DOHH2 (cell line): Measurements from ENCODE around the gene RRP12.

Experiments used
- H3F3A ChIP-seq: fragments of 200-600 bp; sonication (generic), shearing (Covaris generic); 2 replicates; pipeline ENCODE4 v1.6.0; 2016; ENCODE audit warnings: antibody characterized with exemption, mild to moderate bottlenecking; ENCODE audit not compliant: control insufficient read depth, insufficient read depth
- H3K27ac ChIP-seq: fragments of 200-600 bp; sonication (generic); 2 replicates; pipeline ENCODE4 v1.5.1; 2014; ENCODE audit warnings: low read depth, mild to moderate bottlenecking, low read length, moderate library complexity
- H3K27me3 ChIP-seq: fragments of 200-600 bp; sonication (generic); 2 replicates; pipeline ENCODE4 v1.6.1; 2014; ENCODE audit warnings: mild to moderate bottlenecking, low read length, mixed read lengths; ENCODE audit not compliant: control insufficient read depth
- H3K36me3 ChIP-seq: fragments of 200-600 bp; sonication (generic); 2 replicates; pipeline ENCODE4 v1.6.1; 2014; ENCODE audit warnings: mild to moderate bottlenecking, low read length, moderate library complexity, mixed read lengths; ENCODE audit not compliant: control insufficient read depth
- H3K4me1 ChIP-seq: fragments of 200-600 bp; sonication (generic); 2 replicates; pipeline ENCODE4 v1.6.1; 2014; ENCODE audit warnings: mild to moderate bottlenecking, low read length, mixed read lengths; ENCODE audit not compliant: control insufficient read depth
- H3K4me2 ChIP-seq: fragments of 200-600 bp; sonication (generic); 2 replicates; pipeline ENCODE4 v1.6.0; 2014; ENCODE audit warnings: mild to moderate bottlenecking, low read length, moderate library complexity
- H3K4me3 ChIP-seq: fragments of 200-600 bp; sonication (generic); 2 replicates; pipeline ENCODE4 v1.5.1; 2014; ENCODE audit warnings: mild to moderate bottlenecking, low read length, mixed read lengths
- H3K79me2 ChIP-seq: fragments of 200-600 bp; sonication (generic); 2 replicates; pipeline ENCODE4 v1.6.1; 2014; ENCODE audit warnings: mild to moderate bottlenecking, low read length, mixed read lengths; ENCODE audit not compliant: control insufficient read depth
- H3K9me2 ChIP-seq: fragments of 200-600 bp; sonication (generic); replicated peaks from 2 replicates; pipeline ENCODE4 v1.6.1; 2014; ENCODE audit warnings: mild to moderate bottlenecking, low read length, mixed read lengths; ENCODE audit not compliant: control insufficient read depth
- H3K9me3 ChIP-seq: fragments of 200-600 bp; sonication (generic); 2 replicates; pipeline ENCODE4 v1.6.1; 2014; ENCODE audit warnings: antibody characterized with exemption, low read length, mixed read lengths; ENCODE audit not compliant: control insufficient read depth, insufficient read depth
- H4K20me1 ChIP-seq: fragments of 200-600 bp; sonication (generic); 2 replicates; pipeline ENCODE4 v1.6.0; 2014; ENCODE audit warnings: low read depth, mild to moderate bottlenecking, antibody characterized with exemption, low read length, moderate library complexity; ENCODE audit not compliant: control insufficient read depth, insufficient read depth
- CTCF ChIP-seq: fragments of 200-600 bp; sonication (generic); IDR thresholded peaks from one replicate; pipeline ENCODE4 v1.5.1; 2014; ENCODE audit warnings: antibody characterized with exemption, mild to moderate bottlenecking, low read depth, low read length; ENCODE audit not compliant: poor library complexity, severe bottlenecking
- EZH2phosphoT487 ChIP-seq: fragments of 200-600 bp; sonication (generic); IDR thresholded peaks from 2 replicates; pipeline ENCODE4 v1.6.1; 2017; ENCODE audit warnings: borderline replicate concordance, mild to moderate bottlenecking, antibody characterized with exemption, low read length, moderate library complexity, mixed read lengths

Gene RRP12

GRCh38 chr10:97373456-97373855, 27.7 kb downstream of the RRP12 start:
- no peak overlapping the region for H3K27ac ChIP-seq
- peaks cover 66% of the 10 kb centered on the region for H3K36me3 ChIP-seq

GRCh38 chr10:97372233-97372875, 28.8 kb downstream of the RRP12 start:
- Histone ChIP-seq H3K9me3 (no peaks in the 10 kb centered on the region), H3K4me1 (no peaks in the 10 kb centered on the region), H3K36me3 (peaks cover 60% of the 10 kb centered on the region), H3K27me3 (no peaks in the 10 kb centered on the region), H4K20me1 (no peaks in the 10 kb centered on the region), H3F3A (no peaks in the 10 kb centered on the region), H3K9me2 (no peaks in the 10 kb centered on the region), H3K27ac (no peak overlapping the region), H3K4me3 (no peak overlapping the region), H3K4me2 (no peak overlapping the region), H3K79me2 (no peaks in the 10 kb centered on the region)
- TF ChIP-seq CTCF: no peak

More at GRCh38 chr10:97373456-97373855, 27.7 kb downstream of the RRP12 start:
- H3K4me2 ChIP-seq: no peak overlapping the region
- no peaks in the 10 kb centered on the region for H3K9me3 ChIP-seq
- no peak overlapping the region for H3K4me3 ChIP-seq
- no peaks in the 10 kb centered on the region for H3K9me2 ChIP-seq
- H3K4me1 ChIP-seq: no peaks in the 10 kb centered on the region
- no peaks in the 10 kb centered on the region for H3F3A ChIP-seq
- no peaks in the 10 kb centered on the region for H3K27me3 ChIP-seq
- no peaks in the 10 kb centered on the region for H3K79me2 ChIP-seq
- H4K20me1 ChIP-seq: no peaks in the 10 kb centered on the region
- no peak for TF ChIP-seq CTCF
- TF ChIP-seq EZH2phosphoT487: no peak

- Histone ChIP-seq H4K20me1 (no peaks in the 10 kb centered on the region), H3K9me3 (no peaks in the 10 kb centered on the region), H3K27ac (no peak overlapping the region), H3F3A (no peaks in the 10 kb centered on the region), H3K4me1 (peaks cover 5% of the 10 kb centered on the region), H3K79me2 (no peaks in the 10 kb centered on the region), H3K27me3 (no peaks in the 10 kb centered on the region), H3K9me2 (no peaks in the 10 kb centered on the region), H3K36me3 (peaks cover 64% of the 10 kb centered on the region), H3K4me3 (no peak overlapping the region), H3K4me2 (no peak overlapping the region)
- no peak for TF ChIP-seq CTCF
- no peak for TF ChIP-seq EZH2phosphoT487
These were observed 29.4 kb downstream of the RRP12 start for GRCh38 chr10:97371696-97372095.
